ENCODE results near the gene SEZ6L2.

SEZ6L2 gene

DNA sequence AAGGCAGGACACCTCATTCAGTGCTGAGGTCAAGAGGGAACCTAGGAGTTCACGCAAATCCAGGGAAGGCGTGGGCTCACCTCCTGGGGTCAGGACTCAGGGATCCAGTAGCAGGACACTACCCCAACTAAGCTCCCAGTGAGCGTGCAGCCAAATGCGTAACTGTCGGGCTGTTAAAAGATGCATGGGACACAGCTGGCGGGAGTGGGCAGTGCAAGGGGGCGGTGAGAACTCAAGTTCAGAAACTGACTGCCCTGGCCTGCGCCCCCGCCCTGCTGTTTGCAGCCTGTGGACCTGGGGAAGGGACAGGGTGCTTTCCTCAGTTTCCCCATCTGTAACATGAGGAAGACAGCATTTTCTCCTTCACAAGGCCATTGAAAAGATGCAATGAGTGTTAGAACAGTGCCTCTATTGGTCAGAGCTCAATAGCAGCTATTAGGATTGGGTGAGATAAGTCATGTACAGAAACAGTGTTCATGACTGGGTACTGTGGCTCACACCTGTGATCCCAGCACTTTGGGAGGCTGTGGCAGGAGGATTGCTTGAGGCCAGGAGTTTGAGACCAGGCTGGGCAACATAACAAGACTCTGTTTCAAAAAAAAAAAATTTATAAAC, 56.5 kb downstream of the SEZ6L2 start:
- no peak for TF ChIP-seq REST (IDR thresholded peaks at IDR 0.05; ENCODE audit: low read depth)
- no peak for TF ChIP-seq NFIC (IDR thresholded peaks at IDR 0.05)
- TF ChIP-seq MAX (IDR thresholded peaks at IDR 0.05): no peak
- no peak for TF ChIP-seq EGR1 (IDR thresholded peaks at IDR 0.05)
- no peak for TF ChIP-seq TEAD4 (IDR thresholded peaks at IDR 0.05)
- no peak for TF ChIP-seq EP300 (IDR thresholded peaks at IDR 0.05; ENCODE audit: borderline replicate concordance)
- no peak for TF ChIP-seq TAF1 (IDR thresholded peaks at IDR 0.05; ENCODE audit: low read depth)
- TF ChIP-seq ZBTB7A (IDR thresholded peaks at IDR 0.05; ENCODE audit: low read depth): no peak
- no peak for TF ChIP-seq TCF12 (IDR thresholded peaks at IDR 0.05; ENCODE audit: low read depth)
- TF ChIP-seq RAD21 (IDR thresholded peaks at IDR 0.05; ENCODE audit: low read depth): no peak
- TF ChIP-seq YY1 (IDR thresholded peaks at IDR 0.05; ENCODE audit: low read depth): no peak
- no peak for TF ChIP-seq USF1 (IDR thresholded peaks at IDR 0.05)
- TF ChIP-seq FOXM1 (IDR thresholded peaks at IDR 0.05; ENCODE audit: borderline replicate concordance, low read depth): no peak
- no peak for TF ChIP-seq CEBPB (IDR thresholded peaks at IDR 0.05)
- TF ChIP-seq CREB1 (IDR thresholded peaks at IDR 0.05; ENCODE audit: low read depth): no peak

DNA sequence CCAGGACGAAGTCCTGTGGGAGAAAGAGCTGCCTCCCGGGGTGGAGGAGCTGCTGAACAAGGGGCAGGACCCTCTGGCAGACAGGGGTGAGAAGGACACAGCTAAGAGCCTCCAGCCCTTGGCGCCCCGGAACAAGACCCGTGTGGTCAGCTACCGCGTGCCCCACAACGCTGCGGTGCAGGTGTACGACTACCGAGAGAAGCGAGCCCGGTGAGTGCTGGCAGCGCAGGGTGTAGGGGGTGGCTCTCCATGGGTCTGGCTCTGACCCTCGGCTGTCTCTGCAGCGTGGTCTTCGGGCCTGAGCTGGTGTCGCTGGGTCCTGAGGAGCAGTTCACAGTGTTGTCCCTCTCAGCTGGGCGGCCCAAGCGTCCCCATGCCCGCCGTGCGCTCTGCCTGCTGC, 57.7 kb downstream of the SEZ6L2 start:
- TF ChIP-seq RAD21 (IDR thresholded peaks at IDR 0.05; ENCODE audit: low read depth) (no peak), MAX (IDR thresholded peaks at IDR 0.05) (no peak), TEAD4 (IDR thresholded peaks at IDR 0.05) (no peak)

DNA sequence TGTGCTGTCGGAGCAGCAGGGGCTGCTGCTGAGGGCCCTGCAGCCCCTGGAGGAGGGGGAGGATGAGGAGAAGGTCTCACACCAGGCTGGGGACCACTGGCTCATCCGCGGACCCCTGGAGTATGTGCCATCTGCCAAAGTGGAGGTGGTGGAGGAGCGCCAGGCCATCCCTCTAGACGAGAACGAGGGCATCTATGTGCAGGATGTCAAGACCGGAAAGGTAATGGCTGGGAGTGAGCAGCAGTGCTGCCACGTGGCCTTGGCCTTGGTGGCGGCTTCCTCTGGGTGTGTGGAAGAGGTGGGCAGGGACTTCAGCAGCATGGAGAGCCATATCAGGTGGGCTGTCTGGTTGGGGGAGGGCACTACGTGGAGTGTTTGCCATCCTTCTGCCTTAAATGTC, 59.1 kb downstream of the SEZ6L2 start:
- TF ChIP-seq TEAD4 (IDR thresholded peaks at IDR 0.05): no peak
- no peak for TF ChIP-seq USF1 (IDR thresholded peaks at IDR 0.05)
- no peak for TF ChIP-seq NFIC (IDR thresholded peaks at IDR 0.05)

GRCh38 chr16:29839822-29840221, 59.5 kb downstream of the SEZ6L2 start:
- no peak for TF ChIP-seq RAD21 (IDR thresholded peaks at IDR 0.05; ENCODE audit: low read depth)
- no peak for TF ChIP-seq MAX (IDR thresholded peaks at IDR 0.05)
- TF ChIP-seq ZBTB7A (IDR thresholded peaks at IDR 0.05; ENCODE audit: low read depth): no peak

GRCh38 chr16:29837841-29838240, 61.5 kb downstream of the SEZ6L2 start:
- TF ChIP-seq FOXM1 (IDR thresholded peaks at IDR 0.05; ENCODE audit: borderline replicate concordance, low read depth): no peak
- TF ChIP-seq NFIC (IDR thresholded peaks at IDR 0.05): no peak
- TF ChIP-seq USF1 (IDR thresholded peaks at IDR 0.05): no peak
- no peak for TF ChIP-seq RAD21 (IDR thresholded peaks at IDR 0.05; ENCODE audit: low read depth)
- no peak for TF ChIP-seq YY1 (IDR thresholded peaks at IDR 0.05; ENCODE audit: low read depth)
- TF ChIP-seq EP300 (IDR thresholded peaks at IDR 0.05; ENCODE audit: borderline replicate concordance): no peak
- TF ChIP-seq EGR1 (IDR thresholded peaks at IDR 0.05): no peak
- TF ChIP-seq TCF12 (IDR thresholded peaks at IDR 0.05; ENCODE audit: low read depth): no peak
- no peak for TF ChIP-seq TEAD4 (IDR thresholded peaks at IDR 0.05)
- TF ChIP-seq ZBTB7A (IDR thresholded peaks at IDR 0.05; ENCODE audit: low read depth): no peak
- no peak for TF ChIP-seq REST (IDR thresholded peaks at IDR 0.05; ENCODE audit: low read depth)
- no peak for TF ChIP-seq CEBPB (IDR thresholded peaks at IDR 0.05)
- no peak for TF ChIP-seq MAX (IDR thresholded peaks at IDR 0.05)
- no peak for TF ChIP-seq CREB1 (IDR thresholded peaks at IDR 0.05; ENCODE audit: low read depth)

GRCh38 chr16:29836623-29837022, 62.7 kb downstream of the SEZ6L2 start:
- TF ChIP-seq REST (IDR thresholded peaks at IDR 0.05; ENCODE audit: low read depth) (no peak), TCF12 (IDR thresholded peaks at IDR 0.05; ENCODE audit: low read depth) (no peak), TAF1 (IDR thresholded peaks at IDR 0.05; ENCODE audit: low read depth) (no peak), CEBPB (IDR thresholded peaks at IDR 0.05) (no peak), TEAD4 (IDR thresholded peaks at IDR 0.05) (no peak), RAD21 (IDR thresholded peaks at IDR 0.05; ENCODE audit: low read depth) (no peak), CREB1 (IDR thresholded peaks at IDR 0.05; ENCODE audit: low read depth) (no peak)
